ENCODE results near the gene CHN2.
A peak's percentile ranks its signal among the peaks of the same experiment; 100 is the strongest.

CHN2 gene

GRCh38 chr7:29194594-29195427 is at the start of gene CHN2:
CHN2 (plus strand) TSS chr7:29194775.
- peak; percentile 9 for DNase-seq (ENCODE audit: low read depth)

- DNase-seq (ENCODE audit: low read depth): no peak
These were observed 49.0 kb upstream of the CHN2 start for GRCh38 chr7:29145553-29146056.

- peak; percentile 73 for DNase-seq (ENCODE audit: low read depth)
These were observed 48.4 kb upstream of the CHN2 start, which contains the start of gene CPVL for GRCh38 chr7:29146057-29146706. CPVL (minus strand) TSS chr7:29146537; CDS start chr7:29121061, 25,476 bp downstream.

GRCh38 chr7:29146888-29147609 is 47.5 kb upstream of the CHN2 start:
- DNase-seq (ENCODE audit: low read depth): no peak

- DNase-seq (ENCODE audit: low read depth): no peak
These were observed 46.8 kb upstream of the CHN2 start for GRCh38 chr7:29147821-29148220.

GRCh38 chr7:29149036-29149435 is 45.5 kb upstream of the CHN2 start:
- DNase-seq (ENCODE audit: low read depth): no peak

- no peak for DNase-seq (ENCODE audit: low read depth)
These were observed 43.7 kb upstream of the CHN2 start for GRCh38 chr7:29150856-29151255.

- DNase-seq (ENCODE audit: low read depth): no peak
These were observed 40.5 kb upstream of the CHN2 start for GRCh38 chr7:29154076-29154475.

GRCh38 chr7:29156907-29157452 is 37.6 kb upstream of the CHN2 start:
- no peak for DNase-seq (ENCODE audit: low read depth)

- DNase-seq (ENCODE audit: low read depth): no peak
These were observed 35.7 kb upstream of the CHN2 start for GRCh38 chr7:29158795-29159423.

- DNase-seq (ENCODE audit: low read depth): no peak
These were observed 34.5 kb upstream of the CHN2 start for GRCh38 chr7:29160080-29160479.

GRCh38 chr7:29161231-29161630 is 33.3 kb upstream of the CHN2 start:
- DNase-seq (ENCODE audit: low read depth): no peak

- DNase-seq (ENCODE audit: low read depth): no peak
These were observed 32.0 kb upstream of the CHN2 start for GRCh38 chr7:29162577-29162976.

GRCh38 chr7:29163854-29164253 is 30.7 kb upstream of the CHN2 start:
- no peak for DNase-seq (ENCODE audit: low read depth)

- no peak for DNase-seq (ENCODE audit: low read depth)
These were observed 26.9 kb upstream of the CHN2 start for GRCh38 chr7:29167721-29168120.

- no peak for DNase-seq (ENCODE audit: low read depth)
These were observed 23.8 kb upstream of the CHN2 start for GRCh38 chr7:29170781-29171180.

GRCh38 chr7:29173458-29173857 is 21.1 kb upstream of the CHN2 start:
- DNase-seq (ENCODE audit: low read depth): no peak

- no peak for DNase-seq (ENCODE audit: low read depth)
These were observed 16.5 kb upstream of the CHN2 start for GRCh38 chr7:29177963-29178600.

- DNase-seq (ENCODE audit: low read depth): no peak
These were observed 15.5 kb upstream of the CHN2 start for GRCh38 chr7:29179115-29179514.

GRCh38 chr7:29184599-29184998 is 10.0 kb upstream of the CHN2 start:
- DNase-seq (ENCODE audit: low read depth): no peak

- no peak for DNase-seq (ENCODE audit: low read depth)
These were observed 9.0 kb upstream of the CHN2 start for GRCh38 chr7:29185613-29186012.

All from HS-5 (cell line).